Measurements from ENCODE around the gene ZNF544.

The ZNF544 gene

DNA sequence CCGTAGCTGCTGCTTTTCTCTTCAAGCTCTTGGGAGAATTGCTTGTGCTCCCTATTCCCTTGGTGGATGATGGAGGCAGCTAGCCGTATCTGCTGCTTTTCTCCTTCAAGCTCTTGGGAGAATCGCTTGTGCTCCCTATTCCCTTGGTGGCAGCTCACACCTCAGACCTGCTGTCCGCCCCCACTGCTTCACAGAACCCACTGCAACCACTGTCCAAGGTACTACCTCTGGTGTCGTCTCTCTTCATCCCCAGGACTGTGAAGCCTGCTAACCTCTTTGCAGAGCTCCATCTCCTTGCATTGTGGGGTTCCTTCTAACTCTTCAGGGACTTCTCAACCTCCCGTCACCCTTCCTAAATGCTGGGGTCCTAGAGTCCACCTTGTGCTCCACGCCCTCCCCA, 71.9 kb downstream of the ZNF544 start:
- Histone ChIP-seq H3K36me3 (replicated peaks; ENCODE audit: insufficient read depth, low read length) (no peaks in the 10 kb centered on the region), H3K9me2 (replicated peaks; ENCODE audit: insufficient read depth, low read length) (no peaks in the 10 kb centered on the region), H3K4me3 (ENCODE audit: low read length) (no peak overlapping the region), H3K27ac (ENCODE audit: low read length) (no peak overlapping the region), H2AFZ (ENCODE audit: low read length) (no peak overlapping the region), H3K27me3 (replicated peaks; ENCODE audit: insufficient read depth, low read length) (no peaks in the 10 kb centered on the region), H4K20me1 (ENCODE audit: insufficient read depth, low read length) (no peaks in the 10 kb centered on the region), H3F3A (ENCODE audit: insufficient read depth, low read length) (no peaks in the 10 kb centered on the region), H3K9me3 (replicated peaks; ENCODE audit: insufficient read depth, low read length) (no peaks in the 10 kb centered on the region), H3K79me2 (ENCODE audit: low read length) (peaks cover 3% of the 10 kb centered on the region), H3K9ac (ENCODE audit: low read length) (no peak overlapping the region), H3K4me1 (ENCODE audit: low read length) (no peaks in the 10 kb centered on the region), H3K4me2 (ENCODE audit: low read depth, low read length) (no peak overlapping the region)
- TF ChIP-seq EZH2 (optimal IDR thresholded peaks at IDR 0.05; ENCODE audit: low read depth, low read length) (no peak), EZH2phosphoT487 (IDR thresholded peaks at IDR 0.05; ENCODE audit: low read length) (no peak)
- TF ChIP-seq, protein P1, sequence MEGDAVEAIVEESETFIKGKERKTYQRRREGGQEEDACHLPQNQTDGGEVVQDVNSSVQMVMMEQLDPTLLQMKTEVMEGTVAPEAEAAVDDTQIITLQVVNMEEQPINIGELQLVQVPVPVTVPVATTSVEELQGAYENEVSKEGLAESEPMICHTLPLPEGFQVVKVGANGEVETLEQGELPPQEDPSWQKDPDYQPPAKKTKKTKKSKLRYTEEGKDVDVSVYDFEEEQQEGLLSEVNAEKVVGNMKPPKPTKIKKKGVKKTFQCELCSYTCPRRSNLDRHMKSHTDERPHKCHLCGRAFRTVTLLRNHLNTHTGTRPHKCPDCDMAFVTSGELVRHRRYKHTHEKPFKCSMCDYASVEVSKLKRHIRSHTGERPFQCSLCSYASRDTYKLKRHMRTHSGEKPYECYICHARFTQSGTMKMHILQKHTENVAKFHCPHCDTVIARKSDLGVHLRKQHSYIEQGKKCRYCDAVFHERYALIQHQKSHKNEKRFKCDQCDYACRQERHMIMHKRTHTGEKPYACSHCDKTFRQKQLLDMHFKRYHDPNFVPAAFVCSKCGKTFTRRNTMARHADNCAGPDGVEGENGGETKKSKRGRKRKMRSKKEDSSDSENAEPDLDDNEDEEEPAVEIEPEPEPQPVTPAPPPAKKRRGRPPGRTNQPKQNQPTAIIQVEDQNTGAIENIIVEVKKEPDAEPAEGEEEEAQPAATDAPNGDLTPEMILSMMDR (IDR thresholded peaks at IDR 0.05; ENCODE audit: low read length), result no peak
- DNase-seq, result no peak

DNA sequence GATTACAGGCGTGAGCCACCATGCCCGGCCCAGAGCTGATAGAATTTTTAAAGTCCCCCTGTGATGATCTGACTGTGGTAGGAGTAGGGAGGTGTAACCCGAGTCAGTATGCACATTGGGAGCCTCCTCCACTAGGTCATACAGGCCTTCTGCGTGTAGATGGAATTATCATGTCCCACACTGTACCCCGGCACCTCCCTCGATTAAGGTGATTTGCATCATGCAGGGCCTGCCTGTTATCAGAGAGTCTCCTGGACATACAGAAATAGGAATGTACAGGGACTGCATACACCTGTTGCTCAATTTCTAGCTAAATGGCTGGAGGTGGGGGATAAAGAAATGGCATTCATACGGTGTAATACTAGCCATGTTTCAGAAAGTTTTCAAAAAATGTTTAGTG, 75.5 kb downstream of the ZNF544 start:
- Histone ChIP-seq H3K9me2 (replicated peaks; ENCODE audit: insufficient read depth, low read length) (no peaks in the 10 kb centered on the region), H3K4me2 (ENCODE audit: low read depth, low read length) (no peak overlapping the region), H4K20me1 (ENCODE audit: insufficient read depth, low read length) (no peaks in the 10 kb centered on the region), H2AFZ (ENCODE audit: low read length) (peak overlapping the region; percentile 89; the same call in 1 of the 2 replicates), H3K79me2 (ENCODE audit: low read length) (peaks cover 23% of the 10 kb centered on the region), H3K9ac (ENCODE audit: low read length) (no peak overlapping the region), H3K27me3 (replicated peaks; ENCODE audit: insufficient read depth, low read length) (no peaks in the 10 kb centered on the region), H3K4me1 (ENCODE audit: low read length) (no peaks in the 10 kb centered on the region), H3K4me3 (ENCODE audit: low read length) (no peak overlapping the region), H3K36me3 (replicated peaks; ENCODE audit: insufficient read depth, low read length) (peaks cover 16% of the 10 kb centered on the region; the same call in 1 of the 2 replicates), H3K27ac (ENCODE audit: low read length) (no peak overlapping the region), H3K9me3 (replicated peaks; ENCODE audit: insufficient read depth, low read length) (no peaks in the 10 kb centered on the region), H3F3A (ENCODE audit: insufficient read depth, low read length) (no peaks in the 10 kb centered on the region)
- TF ChIP-seq, protein P1 (IDR thresholded peaks at IDR 0.05; ENCODE audit: low read length), result no peak
- TF ChIP-seq EZH2 (optimal IDR thresholded peaks at IDR 0.05; ENCODE audit: low read depth, low read length) (no peak), EZH2phosphoT487 (IDR thresholded peaks at IDR 0.05; ENCODE audit: low read length) (no peak)
- no peak for DNase-seq

DNA sequence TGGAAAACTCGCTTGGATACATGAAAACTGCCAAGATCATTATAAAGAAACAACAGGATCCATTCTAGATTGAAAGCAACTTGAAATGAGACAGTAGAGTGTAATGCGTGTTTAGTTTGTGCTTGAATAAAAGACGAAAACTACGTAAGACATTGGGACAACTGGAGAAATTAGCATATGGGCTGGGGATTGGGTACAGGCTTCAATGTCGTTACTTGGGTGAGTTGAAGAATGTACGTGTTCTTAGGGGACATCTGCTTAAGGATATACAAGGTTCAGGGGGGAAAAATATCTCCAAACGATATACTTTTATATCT, 76.0 kb downstream of the ZNF544 start:
- Histone ChIP-seq H3K36me3 (replicated peaks; ENCODE audit: insufficient read depth, low read length) (peaks cover 16% of the 10 kb centered on the region; the same call in 1 of the 2 replicates), H3K27ac (ENCODE audit: low read length) (no peak overlapping the region), H3K4me2 (ENCODE audit: low read depth, low read length) (peak overlapping the region; percentile 58), H3K9me2 (replicated peaks; ENCODE audit: insufficient read depth, low read length) (no peaks in the 10 kb centered on the region), H3K27me3 (replicated peaks; ENCODE audit: insufficient read depth, low read length) (no peaks in the 10 kb centered on the region), H3F3A (ENCODE audit: insufficient read depth, low read length) (no peaks in the 10 kb centered on the region), H2AFZ (ENCODE audit: low read length) (peak overlapping the region; percentile 89), H3K79me2 (ENCODE audit: low read length) (peaks cover 23% of the 10 kb centered on the region), H3K4me1 (ENCODE audit: low read length) (no peaks in the 10 kb centered on the region), H3K9ac (ENCODE audit: low read length) (no peak overlapping the region), H4K20me1 (ENCODE audit: insufficient read depth, low read length) (no peaks in the 10 kb centered on the region), H3K4me3 (ENCODE audit: low read length) (peak overlapping the region; percentile 78), H3K9me3 (replicated peaks; ENCODE audit: insufficient read depth, low read length) (no peaks in the 10 kb centered on the region)
- no peak for TF ChIP-seq EZH2phosphoT487 (IDR thresholded peaks at IDR 0.05; ENCODE audit: low read length)
- no peak for TF ChIP-seq EZH2 (optimal IDR thresholded peaks at IDR 0.05; ENCODE audit: low read depth, low read length)
- TF ChIP-seq, protein P1 (IDR thresholded peaks at IDR 0.05; ENCODE audit: low read length), result no peak
- DNase-seq, result no peak
